NCI-H226 (cell line): ENCODE measurements around the gene ACP7.
"Not testable (repeated sequence)": the region's sequence is repeated elsewhere in the genome, so short reads cannot be mapped to it uniquely, and the experiment has no call there.

Source experiments
- DNase-seq: peaks from one replicate; pipeline ENCODE4 v3.0.0-alpha.2; 2015

Gene ACP7

DNA sequence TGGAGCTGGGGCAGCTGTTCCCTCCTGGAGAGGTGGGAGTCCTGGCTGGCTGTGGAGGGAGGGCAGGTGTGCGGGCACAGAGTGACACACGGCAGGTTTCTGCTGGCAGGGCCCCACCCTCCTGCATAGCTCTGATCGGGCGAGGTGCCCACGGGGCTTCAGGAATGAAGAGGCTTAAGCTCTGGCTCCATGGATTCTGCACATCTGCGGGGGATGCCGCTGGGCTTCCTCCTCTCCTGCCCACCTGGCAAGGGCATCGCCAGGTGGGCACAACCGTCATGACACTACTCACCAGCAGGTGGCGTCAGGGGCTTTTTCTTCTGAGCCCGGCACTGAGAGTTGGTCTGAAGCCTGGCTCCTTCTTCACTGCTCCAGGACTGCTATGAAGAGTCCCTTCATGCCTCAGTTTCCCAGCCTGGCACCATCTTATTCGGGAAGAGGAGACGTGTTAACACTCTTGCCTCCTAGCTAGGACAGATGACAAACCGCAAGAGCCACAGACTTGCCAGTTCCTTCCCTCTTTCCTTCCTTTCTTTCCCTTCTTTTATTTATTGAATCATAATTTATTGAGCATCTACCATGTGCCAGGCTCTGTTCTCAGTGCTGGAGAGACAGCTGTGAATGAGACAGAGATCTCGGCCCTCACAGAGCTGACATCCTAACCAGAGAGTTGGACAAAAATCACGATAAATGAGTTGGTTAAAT, 26.2 kb downstream of the ACP7 start:
- peak; percentile 15 for DNase-seq

GRCh38 chr19:39111593-39112199, 27.5 kb downstream of the ACP7 start:
- DNase-seq = peak; percentile 68

GRCh38 chr19:39112338-39112890, 28.2 kb downstream of the ACP7 start:
- DNase-seq = peak; percentile 90

GRCh38 chr19:39113199-39113598, 29.0 kb downstream of the ACP7 start:
- DNase-seq = no peak

DNA sequence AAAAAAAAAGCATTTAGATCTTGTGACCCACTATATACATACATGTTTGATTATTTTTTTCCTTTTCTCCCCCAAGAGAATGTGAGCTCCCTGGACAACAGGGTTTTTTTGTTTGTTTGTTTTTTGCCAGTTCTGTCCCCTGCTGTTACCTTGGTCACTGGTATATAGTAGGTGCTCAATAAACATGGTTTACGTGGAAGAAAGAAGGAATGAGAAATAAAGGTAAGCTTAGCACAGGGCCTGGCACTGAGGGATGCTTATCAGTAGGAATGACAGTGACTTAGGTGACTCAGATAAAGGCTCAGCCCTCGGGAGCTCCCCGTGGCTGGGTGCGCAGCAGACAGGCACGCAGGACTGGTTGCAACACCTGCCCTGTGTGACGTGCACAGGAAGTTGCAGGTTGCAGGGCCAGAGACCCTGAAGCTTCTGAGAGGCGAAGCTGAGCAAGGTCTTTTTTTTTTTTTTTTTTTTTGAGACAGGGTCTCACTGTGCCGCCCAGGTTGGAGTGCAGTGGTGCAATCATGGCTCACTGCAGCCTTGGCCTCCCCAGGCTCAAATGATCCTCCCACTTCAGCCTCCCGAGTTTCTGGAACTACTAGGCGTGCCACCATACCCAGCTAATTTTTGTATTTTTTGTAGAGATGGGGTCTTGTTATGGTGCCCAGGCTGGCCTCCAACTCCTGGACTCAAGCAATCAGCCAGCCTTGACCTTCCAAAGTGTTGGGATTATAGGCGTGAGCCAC, 31.1 kb downstream of the ACP7 start:
- DNase-seq = no peak

- DNase-seq = not testable (repeated sequence)
Measured at GRCh38 chr19:39117023-39117422, 32.9 kb downstream of the ACP7 start.

- no peak for DNase-seq
Measured at GRCh38 chr19:39119830-39120229, 35.7 kb downstream of the ACP7 start.

DNA sequence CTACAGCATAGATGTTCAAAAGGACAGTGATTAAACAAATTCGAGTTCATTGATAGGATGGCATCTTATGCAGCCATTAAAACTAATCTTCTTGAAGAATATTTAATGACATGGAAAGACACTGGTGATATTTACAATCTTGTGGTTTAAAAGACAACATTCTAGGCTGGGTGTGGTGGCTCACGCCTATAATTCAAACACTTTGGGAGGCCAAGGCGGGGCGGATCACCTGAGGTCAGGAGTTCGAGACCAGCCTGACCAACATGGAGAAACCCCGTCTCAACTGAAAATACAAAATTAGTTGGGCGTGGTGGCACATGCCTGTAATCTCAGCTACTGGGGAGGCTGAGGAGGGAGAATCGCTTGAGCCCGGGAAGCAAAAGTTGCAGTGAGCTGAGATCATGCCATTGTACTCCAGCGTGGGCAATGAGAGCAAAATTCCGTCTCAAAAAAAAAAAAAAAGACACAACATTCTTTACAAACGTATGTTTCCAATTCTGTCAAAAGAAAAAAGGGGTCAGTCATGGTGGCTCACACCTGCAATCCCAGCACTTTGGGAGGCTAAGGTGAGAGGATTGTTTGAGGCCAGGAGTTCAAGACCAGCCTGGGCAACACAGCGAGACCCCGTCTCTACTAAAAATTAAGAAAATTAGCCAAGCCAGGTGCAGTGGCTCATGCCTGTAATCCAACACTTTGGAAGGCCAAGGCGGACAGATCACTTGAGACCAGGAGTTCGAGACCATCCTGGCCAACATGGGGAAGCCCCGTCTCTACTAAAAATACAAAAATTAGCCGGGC, 39.0 kb downstream of the ACP7 start:
- DNase-seq = no peak

DNA sequence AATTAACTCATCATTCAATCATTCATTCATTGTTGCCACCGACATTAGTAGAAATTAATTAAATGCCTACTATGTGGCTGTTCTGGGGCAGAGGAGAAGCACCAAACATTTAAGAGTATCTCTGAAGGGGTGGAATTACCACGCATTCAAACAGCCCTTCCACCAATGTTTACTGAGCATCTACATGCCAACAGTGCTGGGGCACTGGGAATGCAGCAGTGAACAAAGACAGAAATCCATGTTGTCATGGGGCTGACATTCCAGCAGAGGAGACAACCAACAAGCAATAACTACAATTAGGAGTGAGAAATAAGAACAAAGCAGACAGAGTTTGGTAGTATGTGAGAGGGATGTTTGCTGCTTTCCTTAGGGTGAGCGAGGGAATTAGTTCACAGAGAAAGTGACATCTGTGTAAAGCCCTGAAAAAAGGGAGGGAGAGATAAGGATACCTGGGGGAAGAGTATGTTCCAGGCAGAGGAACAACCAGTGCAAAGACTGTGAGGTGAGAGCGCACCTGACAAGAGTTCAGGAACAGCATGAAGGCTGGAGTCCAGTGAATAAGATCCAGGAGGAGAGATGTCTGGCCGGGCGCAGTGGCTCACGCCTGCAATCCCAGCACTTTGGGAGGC, 40.1 kb downstream of the ACP7 start:
- DNase-seq = no peak

GRCh38 chr19:39125199-39125553, 41.0 kb downstream of the ACP7 start:
- no peak for DNase-seq

GRCh38 chr19:39125554-39126311, 41.6 kb downstream of the ACP7 start, which contains the start of gene PAK4:
TSS of gene PAK4 (plus strand) at chr19:39125786. CDS start at chr19:39169554, 43,768 bp downstream.
- peak; percentile 97 for DNase-seq

- peak; percentile 35 for DNase-seq
Measured at GRCh38 chr19:39126312-39127187, 42.4 kb downstream of the ACP7 start.

DNA sequence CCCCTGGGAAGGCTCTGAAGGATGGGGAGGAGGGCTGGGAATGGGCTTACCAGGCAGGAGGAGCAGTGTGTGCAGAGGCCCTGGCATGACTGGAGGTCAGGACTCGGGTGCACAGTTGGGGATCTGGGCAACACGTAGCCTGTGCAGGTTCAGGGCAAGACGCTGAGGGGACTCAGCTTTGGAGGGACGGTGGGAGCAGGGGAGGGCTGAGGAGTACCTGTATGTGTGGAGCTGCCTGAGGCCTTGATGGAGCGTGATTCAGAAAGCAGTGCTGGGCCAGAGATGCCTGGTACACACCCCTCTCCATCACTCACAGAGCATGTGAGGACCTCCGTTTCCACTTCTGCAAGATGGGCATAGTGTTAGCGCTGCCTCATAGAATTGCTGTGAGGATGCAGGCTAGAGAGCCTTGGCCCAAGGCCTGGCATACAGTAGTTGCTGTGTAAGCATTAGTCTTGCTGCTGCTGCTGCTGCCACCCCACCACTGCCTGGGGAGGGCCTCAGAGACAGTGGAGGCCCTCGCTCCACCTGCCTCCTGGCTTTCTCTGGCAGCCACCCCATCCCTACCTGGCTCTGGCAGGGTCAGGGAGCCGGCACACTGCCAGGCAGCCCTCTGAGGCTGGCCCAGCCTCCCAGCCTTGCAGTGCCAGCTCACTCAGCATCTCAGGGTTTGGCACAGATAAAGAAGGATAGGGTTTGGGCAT, 43.8 kb downstream of the ACP7 start:
- DNase-seq = no peak

DNA sequence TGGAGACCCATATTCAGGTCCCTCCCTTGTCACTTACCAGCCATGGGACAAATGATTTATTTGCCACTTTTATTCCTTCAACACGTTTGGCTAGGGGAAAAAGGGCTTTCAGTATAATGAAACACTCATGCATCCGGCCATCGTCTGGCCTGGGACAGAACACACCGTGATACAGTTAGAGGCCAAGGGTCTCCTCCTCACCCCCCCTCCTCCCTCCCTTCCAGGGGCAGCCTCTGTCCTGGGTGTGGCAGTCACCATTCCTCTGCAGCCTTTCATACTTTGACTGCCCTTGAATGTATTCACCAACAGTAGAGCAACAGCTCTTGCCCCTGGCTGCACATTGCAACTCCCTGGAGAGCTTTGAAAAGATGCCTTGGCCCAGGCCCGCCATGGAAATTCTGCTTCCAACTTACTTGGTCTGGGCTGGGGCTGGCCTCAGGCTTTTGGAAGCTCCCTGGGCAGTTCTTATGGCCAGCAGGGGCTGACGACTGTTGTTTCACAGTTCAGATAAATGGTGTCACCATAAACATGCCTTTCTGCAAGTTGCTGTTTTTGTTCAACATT, 44.4 kb downstream of the ACP7 start:
- DNase-seq = no peak

GRCh38 chr19:39129116-39129515, 44.9 kb downstream of the ACP7 start:
- DNase-seq = no peak

- DNase-seq = no peak
Measured at GRCh38 chr19:39130337-39131254, 46.4 kb downstream of the ACP7 start.

GRCh38 chr19:39131255-39131755, 47.1 kb downstream of the ACP7 start:
- DNase-seq = no peak

DNA sequence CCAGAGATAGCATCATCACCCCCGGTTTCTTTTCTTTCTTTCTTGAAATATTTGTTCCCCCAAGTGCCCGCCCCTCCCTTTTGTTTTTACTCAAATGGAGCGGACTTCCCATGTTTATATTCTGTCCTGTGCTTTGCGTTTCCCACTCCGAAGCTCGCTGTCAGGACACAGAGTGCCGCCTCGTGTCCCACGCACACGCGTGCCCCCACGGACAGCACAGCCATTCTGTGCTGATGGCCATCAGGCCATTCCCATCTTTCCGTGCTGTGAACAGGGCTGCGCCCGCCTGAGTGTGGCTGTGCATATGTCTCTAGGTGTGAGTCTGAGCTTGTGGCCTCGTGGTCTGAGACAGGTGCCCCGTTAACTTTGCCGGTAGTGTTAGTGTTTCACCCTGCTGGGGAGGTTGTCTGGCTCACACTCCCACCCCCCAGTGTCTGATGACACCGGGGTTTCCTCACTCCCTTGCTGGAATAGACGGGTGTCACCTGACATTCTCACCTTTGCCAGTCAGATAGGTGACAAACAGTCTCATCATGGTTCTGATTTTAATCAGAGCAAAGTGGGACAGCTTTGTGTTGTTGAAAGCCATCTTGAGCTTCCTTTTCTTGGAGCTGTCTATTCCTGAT, 48.3 kb downstream of the ACP7 start:
- DNase-seq = no peak
